ENCODE data around the gene GPATCH4.

The GPATCH4 gene

DNA sequence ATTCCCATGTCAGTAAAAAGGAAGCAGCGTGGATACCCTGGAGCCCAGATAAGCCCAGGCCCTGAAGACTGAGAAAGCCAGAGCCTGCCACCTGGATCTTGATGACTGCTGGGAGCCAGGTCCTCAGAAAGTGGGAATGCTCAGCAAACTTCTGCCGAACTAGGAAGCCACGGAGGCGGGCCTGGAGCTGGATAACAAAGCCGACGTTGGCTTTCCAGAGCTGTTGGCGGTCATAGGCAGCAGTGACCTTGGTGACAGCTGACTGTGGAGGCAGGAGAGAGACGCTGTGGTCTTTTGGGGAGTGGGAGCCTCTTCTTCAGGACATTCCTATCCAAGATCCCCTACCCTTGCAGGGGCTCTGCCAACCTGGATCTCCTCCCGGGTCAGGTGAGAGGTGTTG is 53.3 kb downstream of the GPATCH4 start:
- DNase-seq (ENCODE audit: low spot score): no peak

DNA sequence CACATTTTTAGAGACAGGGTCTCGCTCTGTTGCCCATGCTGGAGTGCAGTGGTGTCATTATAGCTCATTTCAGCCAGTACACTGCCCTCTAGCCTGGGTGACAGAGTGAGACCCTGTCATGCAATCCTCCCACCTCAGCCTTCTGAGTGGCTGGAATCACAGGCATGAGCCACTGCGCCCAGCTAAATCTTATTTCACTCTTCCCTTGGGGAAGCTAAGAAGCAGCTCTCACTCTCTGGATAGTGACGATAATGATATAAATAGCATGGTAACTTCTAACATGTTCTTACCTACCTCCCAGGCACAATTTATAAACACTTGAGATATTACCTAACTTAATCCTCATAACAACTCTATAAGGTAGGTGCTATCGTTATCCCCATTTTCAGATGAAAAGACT is 53.8 kb downstream of the GPATCH4 start:
- DNase-seq (ENCODE audit: low spot score): no peak

DNA sequence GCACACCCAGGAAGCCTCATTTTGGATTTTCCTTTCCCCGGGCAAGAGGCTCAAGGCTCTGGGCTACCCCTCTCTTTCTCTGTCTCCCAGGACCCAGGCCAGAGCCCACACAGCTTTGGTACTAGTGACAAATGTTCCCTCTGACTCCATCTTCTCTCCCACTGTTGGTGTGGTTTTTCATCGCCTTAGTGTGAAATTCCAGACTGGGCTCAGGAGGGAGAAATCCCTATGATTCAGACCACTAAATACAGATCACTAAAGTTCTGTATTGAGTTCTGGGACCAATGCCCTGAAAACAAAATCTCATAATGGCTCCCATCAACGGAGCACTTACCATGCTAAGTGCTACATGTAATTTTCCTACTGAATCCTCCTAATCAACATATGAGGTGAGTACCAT is 55.0 kb downstream of the GPATCH4 start:
- DNase-seq (ENCODE audit: low spot score): no peak

DNA sequence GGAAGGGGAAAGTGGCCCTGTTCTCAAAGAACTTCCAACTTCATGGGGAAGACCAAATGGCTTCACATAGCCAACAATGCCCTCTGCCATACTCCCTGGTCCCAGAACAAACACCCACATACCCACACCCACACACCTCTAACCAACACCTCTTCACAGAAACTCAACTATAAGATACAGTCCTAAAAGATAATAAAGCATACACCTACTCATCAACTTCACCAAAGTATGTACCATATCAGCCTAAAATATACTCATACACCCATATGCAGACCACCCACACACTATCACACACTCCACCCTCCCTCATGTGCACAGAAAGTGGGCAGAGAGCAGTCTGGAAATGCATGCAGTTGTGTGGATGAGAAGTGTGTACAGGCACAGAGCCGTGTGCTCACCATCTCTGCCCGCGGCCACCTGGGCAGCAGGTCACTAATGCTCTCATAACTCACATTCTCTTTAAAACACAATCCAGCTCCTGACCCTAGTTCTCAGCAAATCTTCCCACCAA is 56.6 kb downstream of the GPATCH4 start:
- no peak for DNase-seq (ENCODE audit: low spot score)
